Nephron (organoid): ENCODE data around the gene FKBP2.

Experiments
- H3K27ac Mint-ChIP-seq, 3 experiments: 2 replicates each; pipeline ENCODE4 v1.8.0; 2020; ENCODE audit warnings: mixed read lengths in 3 of 3, mild to moderate bottlenecking in 2 of 3, moderate library complexity in 1 of 3
- H3K27me3 Mint-ChIP-seq: 2 replicates; pipeline ENCODE4 v1.8.0; 2021; ENCODE audit warnings: low read depth, mild to moderate bottlenecking, moderate library complexity, mixed read lengths
- H3K36me3 Mint-ChIP-seq: 2 replicates; pipeline ENCODE4 v1.8.0; 2020; ENCODE audit warnings: low read depth, mixed read lengths
- H3K4me1 Mint-ChIP-seq: 2 replicates; pipeline ENCODE4 v1.8.0; 2020; ENCODE audit warnings: mixed read lengths
- H3K4me3 Mint-ChIP-seq, 3 experiments: 2 replicates each; pipeline ENCODE4 v1.8.0; 2020; ENCODE audit warnings: mild to moderate bottlenecking in 3 of 3, mixed read lengths in 3 of 3, moderate library complexity in 2 of 3
- H3K9me3 Mint-ChIP-seq: 2 replicates; pipeline ENCODE4 v1.8.0; 2020; ENCODE audit warnings: mixed read lengths
- TF ChIP-seq, protein P1 (sequence below), 3 experiments: fragments of 200-600 bp; sonication (generic); IDR thresholded peaks; one replicate each; pipeline ENCODE4 v1.5.0; 2021; ENCODE audit warnings: antibody characterized with exemption in 3 of 3; ENCODE audit not compliant: unreplicated experiment in 3 of 3

FKBP2 gene

DNA sequence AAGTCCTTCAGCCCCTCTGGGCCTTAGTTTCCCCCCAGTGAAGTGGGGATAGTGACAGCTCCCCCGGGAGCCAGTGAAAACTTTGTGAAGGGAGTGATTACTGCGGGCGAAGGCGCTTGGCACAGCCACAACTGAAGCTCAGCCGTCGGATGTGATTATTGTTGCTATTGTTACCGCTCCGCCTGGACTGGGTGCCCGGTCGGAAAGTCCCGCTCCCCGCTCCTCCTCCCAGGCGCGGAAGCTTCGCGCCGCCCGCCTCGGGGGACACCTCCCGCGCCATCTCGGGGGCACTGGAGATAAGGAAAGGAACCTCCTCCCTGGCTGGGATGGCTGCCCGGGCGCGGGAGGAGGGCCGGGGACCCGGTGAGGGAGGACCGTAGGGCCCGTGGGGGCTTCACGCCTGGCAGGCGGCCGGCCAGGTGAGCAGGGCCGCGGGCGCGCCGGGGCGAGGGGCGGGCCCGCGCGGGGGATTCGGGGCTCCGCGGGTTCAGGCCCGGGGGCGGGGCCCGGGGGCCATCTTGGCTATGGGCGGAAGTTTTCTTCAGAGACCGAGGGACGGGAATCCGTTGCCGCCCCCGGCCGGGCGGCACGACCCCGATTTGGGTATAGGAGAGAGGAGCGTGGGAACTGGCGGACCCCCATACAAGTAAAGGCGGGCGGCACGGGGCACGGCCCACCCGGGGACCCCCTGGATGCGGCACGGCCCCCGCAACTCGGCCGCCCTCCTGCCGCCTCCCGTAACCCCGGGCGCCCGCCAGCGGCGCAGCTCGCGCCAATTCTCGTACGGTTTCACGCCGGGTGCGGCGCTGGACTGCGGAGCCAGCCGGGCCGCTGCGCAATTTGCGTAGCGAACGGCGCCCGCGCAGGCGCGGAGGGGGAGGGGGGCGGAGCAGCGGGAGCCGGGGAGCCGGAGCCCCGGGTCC is 44.3 kb downstream of the FKBP2 start, which contains the start of gene GPR137:
Gene GPR137, plus strand, starts transcription at position 887 of the 923 bp plus-strand sequence. CDS start 677 bp downstream, outside the sequence.
- H3K27me3 Mint-ChIP-seq, result peaks cover 23% of the 10 kb centered on the region
- H3K36me3 Mint-ChIP-seq, result peaks cover 22% of the 10 kb centered on the region
- H3K27ac Mint-ChIP-seq, result peak within 1 kb of the TSS; percentile 54 to 89 (median 88)
- TF ChIP-seq, protein P1, sequence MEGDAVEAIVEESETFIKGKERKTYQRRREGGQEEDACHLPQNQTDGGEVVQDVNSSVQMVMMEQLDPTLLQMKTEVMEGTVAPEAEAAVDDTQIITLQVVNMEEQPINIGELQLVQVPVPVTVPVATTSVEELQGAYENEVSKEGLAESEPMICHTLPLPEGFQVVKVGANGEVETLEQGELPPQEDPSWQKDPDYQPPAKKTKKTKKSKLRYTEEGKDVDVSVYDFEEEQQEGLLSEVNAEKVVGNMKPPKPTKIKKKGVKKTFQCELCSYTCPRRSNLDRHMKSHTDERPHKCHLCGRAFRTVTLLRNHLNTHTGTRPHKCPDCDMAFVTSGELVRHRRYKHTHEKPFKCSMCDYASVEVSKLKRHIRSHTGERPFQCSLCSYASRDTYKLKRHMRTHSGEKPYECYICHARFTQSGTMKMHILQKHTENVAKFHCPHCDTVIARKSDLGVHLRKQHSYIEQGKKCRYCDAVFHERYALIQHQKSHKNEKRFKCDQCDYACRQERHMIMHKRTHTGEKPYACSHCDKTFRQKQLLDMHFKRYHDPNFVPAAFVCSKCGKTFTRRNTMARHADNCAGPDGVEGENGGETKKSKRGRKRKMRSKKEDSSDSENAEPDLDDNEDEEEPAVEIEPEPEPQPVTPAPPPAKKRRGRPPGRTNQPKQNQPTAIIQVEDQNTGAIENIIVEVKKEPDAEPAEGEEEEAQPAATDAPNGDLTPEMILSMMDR (IDR thresholded peaks at IDR 0.05; ENCODE audit: unreplicated experiment in 3 of 3), result no peak
- peaks cover 8% of the 10 kb centered on the region for H3K4me1 Mint-ChIP-seq
- peak within 1 kb of the TSS; percentile 92 to 93 (median 93) for H3K4me3 Mint-ChIP-seq
- no peaks in the 10 kb centered on the region for H3K9me3 Mint-ChIP-seq

DNA sequence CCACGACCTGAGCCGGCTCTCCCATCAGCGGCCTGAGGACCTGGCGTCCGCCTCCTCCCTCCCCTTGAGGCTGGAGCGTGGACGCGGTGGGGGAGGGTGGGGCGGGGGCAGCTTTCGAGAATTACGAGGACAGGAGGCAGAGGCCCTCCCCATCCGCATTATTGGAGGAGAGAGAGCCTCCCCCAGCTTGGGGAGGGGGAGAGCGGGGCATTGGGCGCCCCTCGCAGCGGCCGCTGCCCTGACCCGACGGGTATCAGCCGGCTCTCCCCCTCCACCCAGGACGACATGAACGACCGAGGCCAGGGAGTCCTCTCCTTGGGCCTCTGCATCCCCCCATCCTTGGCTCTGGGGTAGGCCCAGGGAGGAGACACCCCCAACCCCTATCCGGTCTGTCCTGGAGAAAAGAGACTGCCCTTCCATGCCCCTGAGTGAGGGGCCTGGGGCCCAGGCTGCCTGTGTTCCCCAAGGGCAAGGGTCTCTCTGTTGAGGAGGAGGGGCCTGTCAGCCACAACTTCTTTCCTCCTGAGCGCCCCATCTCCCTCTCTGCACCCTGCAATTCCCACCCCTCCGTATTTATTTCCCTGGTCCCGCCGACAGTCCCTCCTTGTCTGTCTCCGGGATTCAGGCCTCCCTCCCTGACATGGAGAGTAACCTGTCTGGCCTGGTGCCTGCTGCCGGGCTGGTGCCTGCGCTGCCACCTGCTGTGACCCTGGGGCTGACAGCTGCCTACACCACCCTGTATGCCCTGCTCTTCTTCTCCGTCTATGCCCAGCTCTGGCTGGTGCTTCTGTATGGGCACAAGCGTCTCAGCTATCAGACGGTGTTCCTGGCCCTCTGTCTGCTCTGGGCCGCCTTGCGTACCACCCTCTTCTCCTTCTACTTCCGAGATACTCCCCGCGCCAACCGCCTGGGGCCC is 45.2 kb downstream of the FKBP2 start:
- Mint-ChIP-seq H3K9me3 (no peaks in the 10 kb centered on the region), H3K27ac (peak overlapping the region; percentile 54 to 89 (median 82)), H3K27me3 (peaks cover 32% of the 10 kb centered on the region), H3K4me1 (peaks cover 12% of the 10 kb centered on the region), H3K36me3 (peaks cover 20% of the 10 kb centered on the region), H3K4me3 (peak overlapping the region; percentile 90 to 93 (median 92))
- TF ChIP-seq, protein P1 (IDR thresholded peaks at IDR 0.05; ENCODE audit: unreplicated experiment in 3 of 3), result no peak

DNA sequence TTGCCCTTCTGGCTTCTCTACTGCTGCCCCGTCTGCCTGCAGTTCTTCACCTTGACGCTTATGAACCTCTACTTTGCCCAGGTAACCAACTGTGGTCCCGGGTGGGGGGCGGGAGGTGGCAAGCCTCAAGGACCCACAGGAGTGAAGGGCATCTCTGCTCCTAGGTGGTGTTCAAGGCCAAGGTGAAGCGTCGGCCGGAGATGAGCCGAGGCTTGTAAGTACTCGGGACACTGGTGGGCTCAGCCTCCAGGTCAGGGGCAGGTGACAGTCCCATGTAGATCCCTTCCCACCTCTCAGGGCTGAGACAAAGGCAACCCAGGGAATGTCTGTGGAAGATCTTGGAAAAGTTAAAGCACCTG is 45.9 kb downstream of the FKBP2 start:
- H3K4me3 Mint-ChIP-seq, result peak overlapping the region; percentile 90 to 93 (median 92)
- peaks cover 33% of the 10 kb centered on the region for H3K27me3 Mint-ChIP-seq

GRCh38 chr11:64287676-64288352 is 46.9 kb downstream of the FKBP2 start:
- peaks cover 39% of the 10 kb centered on the region for H3K27me3 Mint-ChIP-seq
- TF ChIP-seq, protein P1 (IDR thresholded peaks at IDR 0.05; ENCODE audit: unreplicated experiment in 3 of 3), result no peak
- peak overlapping the region; percentile 54 to 59 (median 58) for H3K4me3 Mint-ChIP-seq
- H3K36me3 Mint-ChIP-seq, result peaks cover 9% of the 10 kb centered on the region
- H3K4me1 Mint-ChIP-seq, result peaks cover 12% of the 10 kb centered on the region
- H3K9me3 Mint-ChIP-seq, result no peaks in the 10 kb centered on the region
- no peak overlapping the region for H3K27ac Mint-ChIP-seq

More for the DNA sequence above, 45.9 kb downstream of the FKBP2 start:
- H3K27ac Mint-ChIP-seq, result peak overlapping the region; percentile 54 to 89 (median 82)
- H3K4me1 Mint-ChIP-seq, result peaks cover 12% of the 10 kb centered on the region
- H3K9me3 Mint-ChIP-seq, result no peaks in the 10 kb centered on the region
- peaks cover 13% of the 10 kb centered on the region for H3K36me3 Mint-ChIP-seq
- TF ChIP-seq, protein P1 (IDR thresholded peaks at IDR 0.05; ENCODE audit: unreplicated experiment in 3 of 3), result no peak

- Mint-ChIP-seq H3K9me3 (no peaks in the 10 kb centered on the region), H3K27me3 (peaks cover 45% of the 10 kb centered on the region), H3K36me3 (peaks cover 6% of the 10 kb centered on the region), H3K4me3 (peak overlapping the region in 1 of 3 experiments; percentile 59), H3K4me1 (peaks cover 12% of the 10 kb centered on the region), H3K27ac (no peak overlapping the region)
- TF ChIP-seq, protein P1 (IDR thresholded peaks at IDR 0.05; ENCODE audit: unreplicated experiment in 3 of 3), result no peak
Measured at GRCh38 chr11:64288353-64288750, 47.5 kb downstream of the FKBP2 start.
